ENCODE data around the gene KDR.

KDR gene

GRCh38 chr4:55087009-55087912 lies 38.1 kb downstream of the KDR start:
- DNase-seq, result no peak
- in situ Hi-C loops (cut with MboI; ENCODE audit: low pct_unique_long_range_greater_than_20kb, low sequenced_read_pairs), result no loop called here

GRCh38 chr4:55086578-55086977 lies 38.8 kb downstream of the KDR start:
- in situ Hi-C loops (cut with MboI; ENCODE audit: low pct_unique_long_range_greater_than_20kb, low sequenced_read_pairs), result no loop called here
- DNase-seq, result no peak

- no peak for DNase-seq
- in situ Hi-C loops (cut with MboI; ENCODE audit: low pct_unique_long_range_greater_than_20kb, low sequenced_read_pairs), result no loop called here
These were observed 41.7 kb downstream of the KDR start for GRCh38 chr4:55083735-55084134.

GRCh38 chr4:55082756-55083155 lies 42.6 kb downstream of the KDR start:
- no peak for DNase-seq
- in situ Hi-C loops (cut with MboI; ENCODE audit: low pct_unique_long_range_greater_than_20kb, low sequenced_read_pairs), result no loop called here

- in situ Hi-C loops (cut with MboI; ENCODE audit: low pct_unique_long_range_greater_than_20kb, low sequenced_read_pairs), result no loop called here
- DNase-seq, result no peak
These were observed 45.1 kb downstream of the KDR start for GRCh38 chr4:55080174-55080865.

- in situ Hi-C loops (cut with MboI; ENCODE audit: low pct_unique_long_range_greater_than_20kb, low sequenced_read_pairs), result no loop called here
- no peak for DNase-seq
These were observed 45.8 kb downstream of the KDR start for GRCh38 chr4:55079451-55080173.

GRCh38 chr4:55078987-55079386 lies 46.4 kb downstream of the KDR start:
- in situ Hi-C loops (cut with MboI; ENCODE audit: low pct_unique_long_range_greater_than_20kb, low sequenced_read_pairs), result no loop called here
- no peak for DNase-seq

- DNase-seq, result no peak
- in situ Hi-C loops (cut with MboI; ENCODE audit: low pct_unique_long_range_greater_than_20kb, low sequenced_read_pairs), result no loop called here
These were observed 47.8 kb downstream of the KDR start for GRCh38 chr4:55077577-55077976.

- in situ Hi-C loops (cut with MboI; ENCODE audit: low pct_unique_long_range_greater_than_20kb, low sequenced_read_pairs), result no loop called here
- DNase-seq, result no peak
These were observed 49.3 kb downstream of the KDR start for GRCh38 chr4:55075823-55076716.

- in situ Hi-C loops (cut with MboI; ENCODE audit: low pct_unique_long_range_greater_than_20kb, low sequenced_read_pairs), result no loop called here
- DNase-seq, result no peak
These were observed 50.0 kb downstream of the KDR start for GRCh38 chr4:55075376-55075775.

GRCh38 chr4:55074386-55074785 lies 51.0 kb downstream of the KDR start:
- DNase-seq, result no peak
- in situ Hi-C loops (cut with MboI; ENCODE audit: low pct_unique_long_range_greater_than_20kb, low sequenced_read_pairs), result no loop called here

GRCh38 chr4:55071951-55072350 lies 53.4 kb downstream of the KDR start:
- no peak for DNase-seq
- in situ Hi-C loops (cut with MboI; ENCODE audit: low pct_unique_long_range_greater_than_20kb, low sequenced_read_pairs), result no loop called here

GRCh38 chr4:55069248-55069647 lies 56.1 kb downstream of the KDR start:
- DNase-seq, result no peak
- in situ Hi-C loops (cut with MboI; ENCODE audit: low pct_unique_long_range_greater_than_20kb, low sequenced_read_pairs), result no loop called here

- in situ Hi-C loops (cut with MboI; ENCODE audit: low pct_unique_long_range_greater_than_20kb, low sequenced_read_pairs), result no loop called here
- DNase-seq, result no peak
These were observed 56.9 kb downstream of the KDR start for GRCh38 chr4:55068522-55068921.

GRCh38 chr4:55066018-55066417 lies 59.4 kb downstream of the KDR start:
- DNase-seq, result no peak
- in situ Hi-C loops (cut with MboI; ENCODE audit: low pct_unique_long_range_greater_than_20kb, low sequenced_read_pairs), result no loop called here

GRCh38 chr4:55055529-55055928 lies 69.9 kb downstream of the KDR start:
- no peak for DNase-seq
- in situ Hi-C loops (cut with MboI; ENCODE audit: low pct_unique_long_range_greater_than_20kb, low sequenced_read_pairs), result no loop called here

GRCh38 chr4:55051532-55051931 lies 73.9 kb downstream of the KDR start:
- in situ Hi-C loops (cut with MboI; ENCODE audit: low pct_unique_long_range_greater_than_20kb, low sequenced_read_pairs), result no loop called here
- DNase-seq, result no peak

GRCh38 chr4:55050418-55050950 lies 74.9 kb downstream of the KDR start:
- in situ Hi-C loops (cut with MboI; ENCODE audit: low pct_unique_long_range_greater_than_20kb, low sequenced_read_pairs), result no loop called here

More at GRCh38 chr4:55050418-55050950, 74.9 kb downstream of the KDR start:
- no peak for DNase-seq

All from KBM-7 (cell line).